ENCODE data around the gene UGT1A8.

GRCh38 chr2:233761040-233761769 is 143.8 kb downstream of the UGT1A8 start:
- TF ChIP-seq CTCF (conservative IDR thresholded peaks at IDR 0.05) (no peak), EZH2 (IDR thresholded peaks at IDR 0.05; ENCODE audit: low read depth) (no peak)
